ENCODE results near the gene LRP5.
"Not testable (repeated sequence)": the region's sequence is repeated elsewhere in the genome, so short reads cannot be mapped to it uniquely, and the experiment has no call there.

LRP5 gene

GRCh38 chr11:68431984-68432645 is 119.7 kb downstream of the LRP5 start:
- peaks cover 6% of the 10 kb centered on the region for H3K9me3 ChIP-seq (ENCODE audit: control insufficient read depth, insufficient read depth, low read length)
- TF ChIP-seq EZH2phosphoT487 (IDR thresholded peaks at IDR 0.05; ENCODE audit: borderline replicate concordance, low read length) (no peak), CTCF (IDR thresholded peaks at IDR 0.05; ENCODE audit: low read depth, low read length, poor library complexity, severe bottlenecking) (no peak)
- no peak overlapping the region for H3K4me2 ChIP-seq (ENCODE audit: low read length)
- no peaks in the 10 kb centered on the region for H3K27me3 ChIP-seq (ENCODE audit: control insufficient read depth, low read length)
- no peak overlapping the region for H3K4me3 ChIP-seq (ENCODE audit: low read length)
- H3K4me1 ChIP-seq (ENCODE audit: control insufficient read depth, low read length), result no peaks in the 10 kb centered on the region
- no peaks in the 10 kb centered on the region for H4K20me1 ChIP-seq (ENCODE audit: control insufficient read depth, insufficient read depth, low read depth, low read length)
- peaks cover 7% of the 10 kb centered on the region; the same call in 1 of the 2 replicates for H3K36me3 ChIP-seq (ENCODE audit: control insufficient read depth, low read length)
- no peaks in the 10 kb centered on the region for H3K79me2 ChIP-seq (ENCODE audit: control insufficient read depth, low read length)
- no peaks in the 10 kb centered on the region for H3K9me2 ChIP-seq (replicated peaks; ENCODE audit: control insufficient read depth, low read length)
- H3K27ac ChIP-seq (ENCODE audit: low read depth, low read length), result no peak overlapping the region
- no peaks in the 10 kb centered on the region for H3F3A ChIP-seq (ENCODE audit: control insufficient read depth, insufficient read depth)

- Histone ChIP-seq H3K4me3 (ENCODE audit: low read length) (no peak overlapping the region), H3K79me2 (ENCODE audit: control insufficient read depth, low read length) (no peaks in the 10 kb centered on the region), H3F3A (ENCODE audit: control insufficient read depth, insufficient read depth) (no peaks in the 10 kb centered on the region), H3K27ac (ENCODE audit: low read depth, low read length) (no peak overlapping the region), H4K20me1 (ENCODE audit: control insufficient read depth, insufficient read depth, low read depth, low read length) (no peaks in the 10 kb centered on the region), H3K4me2 (ENCODE audit: low read length) (no peak overlapping the region), H3K36me3 (ENCODE audit: control insufficient read depth, low read length) (peaks cover 7% of the 10 kb centered on the region; the same call in 1 of the 2 replicates), H3K4me1 (ENCODE audit: control insufficient read depth, low read length) (no peaks in the 10 kb centered on the region), H3K9me3 (ENCODE audit: control insufficient read depth, insufficient read depth, low read length) (peaks cover 6% of the 10 kb centered on the region), H3K27me3 (ENCODE audit: control insufficient read depth, low read length) (no peaks in the 10 kb centered on the region), H3K9me2 (replicated peaks; ENCODE audit: control insufficient read depth, low read length) (no peaks in the 10 kb centered on the region)
- TF ChIP-seq EZH2phosphoT487 (IDR thresholded peaks at IDR 0.05; ENCODE audit: borderline replicate concordance, low read length) (no peak), CTCF (IDR thresholded peaks at IDR 0.05; ENCODE audit: low read depth, low read length, poor library complexity, severe bottlenecking) (no peak)
Observed at GRCh38 chr11:68432874-68433273, 120.5 kb downstream of the LRP5 start.

GRCh38 chr11:68433541-68433940 is 121.2 kb downstream of the LRP5 start:
- TF ChIP-seq EZH2phosphoT487 (IDR thresholded peaks at IDR 0.05; ENCODE audit: borderline replicate concordance, low read length) (no peak), CTCF (IDR thresholded peaks at IDR 0.05; ENCODE audit: low read depth, low read length, poor library complexity, severe bottlenecking) (no peak)
- H3F3A ChIP-seq (ENCODE audit: control insufficient read depth, insufficient read depth), result no peaks in the 10 kb centered on the region
- H3K4me1 ChIP-seq (ENCODE audit: control insufficient read depth, low read length), result no peaks in the 10 kb centered on the region
- no peaks in the 10 kb centered on the region for H3K9me2 ChIP-seq (replicated peaks; ENCODE audit: control insufficient read depth, low read length)
- no peak overlapping the region for H3K4me2 ChIP-seq (ENCODE audit: low read length)
- H3K4me3 ChIP-seq (ENCODE audit: low read length), result no peak overlapping the region
- H3K9me3 ChIP-seq (ENCODE audit: control insufficient read depth, insufficient read depth, low read length), result peaks cover 6% of the 10 kb centered on the region
- peaks cover 7% of the 10 kb centered on the region; the same call in 1 of the 2 replicates for H3K36me3 ChIP-seq (ENCODE audit: control insufficient read depth, low read length)
- H3K27me3 ChIP-seq (ENCODE audit: control insufficient read depth, low read length), result no peaks in the 10 kb centered on the region
- H3K27ac ChIP-seq (ENCODE audit: low read depth, low read length), result no peak overlapping the region
- H4K20me1 ChIP-seq (ENCODE audit: control insufficient read depth, insufficient read depth, low read depth, low read length), result no peaks in the 10 kb centered on the region
- H3K79me2 ChIP-seq (ENCODE audit: control insufficient read depth, low read length), result no peaks in the 10 kb centered on the region

GRCh38 chr11:68434159-68434558 is 121.8 kb downstream of the LRP5 start:
- H3F3A ChIP-seq (ENCODE audit: control insufficient read depth, insufficient read depth); H3K4me1 ChIP-seq (ENCODE audit: control insufficient read depth, low read length); H3K4me2 ChIP-seq (ENCODE audit: low read length); H4K20me1 ChIP-seq (ENCODE audit: control insufficient read depth, insufficient read depth, low read depth, low read length); H3K9me2 ChIP-seq (replicated peaks; ENCODE audit: control insufficient read depth, low read length); H3K36me3 ChIP-seq (ENCODE audit: control insufficient read depth, low read length); H3K27me3 ChIP-seq (ENCODE audit: control insufficient read depth, low read length); H3K27ac ChIP-seq (ENCODE audit: low read depth, low read length); H3K79me2 ChIP-seq (ENCODE audit: control insufficient read depth, low read length); H3K4me3 ChIP-seq (ENCODE audit: low read length); H3K9me3 ChIP-seq (ENCODE audit: control insufficient read depth, insufficient read depth, low read length): not testable (repeated sequence)
